Hippocampal formation (tissue), 2 donors: ENCODE measurements around the gene SENP3.
A peak's percentile ranks its signal among the peaks of the same experiment; 100 is the strongest.

ENCODE experiments used
- DNase-seq, 2 donors: peaks; one replicate each; lab custom pipeline; 2025; lab: John Stamatoyannopoulos, UW

SENP3 gene

GRCh38 chr17:7556627-7557026 is 5.1 kb upstream of the SENP3 start:
- DNase-seq = no peak

- no peak for DNase-seq
These were observed 4.5 kb upstream of the SENP3 start for GRCh38 chr17:7557147-7557764.

GRCh38 chr17:7557775-7558543 is 3.8 kb upstream of the SENP3 start:
- DNase-seq = peak; percentile 61 to 65

GRCh38 chr17:7558544-7559319 is 3.0 kb upstream of the SENP3 start, which contains the start of gene TNFSF13:
TNFSF13 (plus strand) TSS chr17:7558750; CDS start chr17:7559040, 290 bp downstream.
- DNase-seq = peak in 1 of 2 donors; percentile 53

GRCh38 chr17:7559320-7560171 is 2.2 kb upstream of the SENP3 start:
- no peak for DNase-seq

GRCh38 chr17:7560172-7561027 is 1.3 kb upstream of the SENP3 start:
- no peak for DNase-seq

GRCh38 chr17:7561028-7561575 is 617 bp upstream of the SENP3 start:
- peak; percentile 77 to 78 for DNase-seq

- DNase-seq = no peak
These were observed 488 bp downstream of the SENP3 start for GRCh38 chr17:7562208-7562605.

- DNase-seq = no peak
These were observed 1.6 kb downstream of the SENP3 start for GRCh38 chr17:7563115-7563869.

GRCh38 chr17:7569571-7569970 is 7.9 kb downstream of the SENP3 start:
- DNase-seq = no peak

- DNase-seq = no peak
These were observed 8.6 kb downstream of the SENP3 start for GRCh38 chr17:7570351-7570750.

- DNase-seq = no peak
These were observed 10.5 kb downstream of the SENP3 start for GRCh38 chr17:7572338-7572587.

GRCh38 chr17:7572588-7573323 is 11.0 kb downstream of the SENP3 start:
- peak; percentile 99 to 100 for DNase-seq

GRCh38 chr17:7573324-7574080 is 11.8 kb downstream of the SENP3 start:
- peak; percentile 83 to 85 for DNase-seq

GRCh38 chr17:7574176-7574953 is 12.6 kb downstream of the SENP3 start:
- no peak for DNase-seq

GRCh38 chr17:7575481-7575883 is 13.8 kb downstream of the SENP3 start:
- no peak for DNase-seq

GRCh38 chr17:7575959-7576358 is 14.2 kb downstream of the SENP3 start:
- DNase-seq = no peak

- DNase-seq = no peak
These were observed 14.8 kb downstream of the SENP3 start for GRCh38 chr17:7576432-7576937.
